Renal cortex interstitium (tissue), 3 donors: ENCODE data around the gene LRRC17. TPM values are rescaled to one million over a fixed set of nuclear protein-coding genes. Genes with fewer than 3 reads are reported as not detected.

ENCODE experiments used
- polyA plus RNA-seq, 3 donors: library from polyadenylated mRNA; unstranded; fragments of 120-200 nt; gene quantifications; one replicate each; pipeline ENCODE4 v1.2.1, GENCODE V29; 2013; ENCODE audit not compliant: insufficient read length in 3 of 3

Gene LRRC17
- polyA plus RNA-seq, 3 donors = 65.5 to 86.7 (median 82.3) TPM

Other genes with a start within 250 kb of the LRRC17 start
- 1 to 10 TPM; 1.1 to 1.7 (median 1.6) TPM for gene POLR2J2, start 241.3 kb upstream of the LRRC17 start, polyA plus RNA-seq
- gene FAM185A, start 164.0 kb upstream of the LRRC17 start, polyA plus RNA-seq = 10 to 100 TPM in 2 of 3 donors, 1 to 10 TPM in 1; 9.9 to 11.6 (median 10.0) TPM
- gene FBXL13, start 161.8 kb downstream of the LRRC17 start, polyA plus RNA-seq = 1 to 10 TPM; 2.9 to 4.4 (median 2.9) TPM
- 10 to 100 TPM; 54.1 to 67.3 (median 55.7) TPM for gene ARMC10, start 162.1 kb downstream of the LRRC17 start, polyA plus RNA-seq
- gene NAPEPLD, start 236.1 kb downstream of the LRRC17 start, polyA plus RNA-seq = 10 to 100 TPM; 31.7 to 44.2 (median 41.0) TPM